NCI-H2196 treated with DMSO at 0.1 percent for 48 hours (cell line): ENCODE data around the gene PRKG2.

Experiments used
- DNase-seq: peaks from one replicate; lab custom pipeline; 2025; ENCODE audit not compliant: unreplicated experiment; lab: John Stamatoyannopoulos, UW

PRKG2 gene

GRCh38 chr4:81217779-81218178, 2.8 kb upstream of the PRKG2 start:
- DNase-seq, result no peak

DNA sequence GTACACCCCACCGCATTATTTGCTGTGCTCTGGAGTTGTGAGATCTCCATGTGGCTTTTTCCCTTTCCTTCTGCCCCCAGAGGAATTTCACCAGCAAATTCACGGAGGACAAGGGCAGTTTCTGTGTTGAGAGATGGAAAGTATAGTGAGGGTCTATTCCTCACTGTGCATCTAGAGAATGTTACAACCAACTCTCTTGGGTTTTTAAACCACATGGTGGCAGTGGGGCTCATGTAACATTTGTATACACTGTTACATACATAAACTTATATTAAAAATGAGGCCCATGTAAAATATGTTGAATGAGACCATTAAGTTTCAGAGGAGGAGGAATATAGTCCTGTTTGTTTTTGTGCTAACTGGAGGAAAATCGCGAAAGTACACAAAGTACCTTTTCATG, 909 bp upstream of the PRKG2 start:
- DNase-seq, result no peak

DNA sequence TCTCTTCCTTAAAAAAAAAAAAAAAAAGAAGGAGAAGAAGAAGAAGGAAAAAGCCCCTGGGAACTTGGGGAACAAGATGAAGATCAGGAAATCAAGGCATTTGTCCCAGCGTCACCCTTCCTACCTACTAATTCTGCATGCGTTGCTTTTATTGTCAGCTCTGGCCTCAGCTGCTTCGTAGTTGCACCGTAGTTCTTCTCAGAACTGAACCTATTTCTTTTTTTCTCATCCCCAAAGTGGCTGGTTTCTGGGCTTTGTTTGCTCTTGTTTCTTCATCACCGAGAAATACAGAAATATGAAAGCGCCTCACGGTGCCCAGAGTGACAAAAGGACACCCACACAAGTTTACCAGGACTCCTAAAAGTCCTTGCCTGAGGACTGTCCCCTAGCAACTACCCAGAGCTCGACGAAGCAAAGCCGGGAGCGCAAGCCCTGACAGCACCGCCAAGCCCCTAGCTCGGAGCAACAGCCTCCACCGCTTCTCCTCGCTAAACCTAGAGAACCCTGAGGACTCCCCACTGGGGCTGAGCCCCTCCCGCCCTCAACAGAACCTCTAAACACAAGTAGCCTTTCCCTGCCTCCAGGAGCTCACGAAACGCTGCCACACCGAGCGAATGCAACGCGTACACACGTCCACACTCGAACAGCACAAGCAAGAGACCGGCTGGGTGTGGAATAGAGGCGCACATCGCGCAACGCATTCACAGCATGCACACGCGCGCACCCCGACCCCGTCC, 710 bp downstream of the PRKG2 start:
- no peak for DNase-seq

DNA sequence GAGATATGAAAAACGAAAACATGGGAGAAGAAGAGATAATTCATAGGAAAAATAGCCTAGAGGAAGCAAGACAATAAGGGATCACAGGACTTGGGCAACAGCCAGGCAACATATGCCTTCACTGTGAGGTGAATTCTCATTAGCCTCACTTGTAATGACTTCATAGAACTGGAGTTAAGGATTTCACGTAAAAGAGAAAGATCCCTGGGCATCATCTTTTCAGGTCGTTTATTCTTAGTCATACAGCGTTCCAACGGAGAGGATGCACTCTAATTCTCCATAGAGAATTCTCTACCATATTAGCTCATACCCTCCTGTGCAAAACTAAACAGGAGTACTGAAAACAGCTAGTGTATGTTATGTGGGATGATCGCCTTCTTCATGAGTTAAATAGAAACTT, 1.4 kb downstream of the PRKG2 start:
- DNase-seq, result no peak

DNA sequence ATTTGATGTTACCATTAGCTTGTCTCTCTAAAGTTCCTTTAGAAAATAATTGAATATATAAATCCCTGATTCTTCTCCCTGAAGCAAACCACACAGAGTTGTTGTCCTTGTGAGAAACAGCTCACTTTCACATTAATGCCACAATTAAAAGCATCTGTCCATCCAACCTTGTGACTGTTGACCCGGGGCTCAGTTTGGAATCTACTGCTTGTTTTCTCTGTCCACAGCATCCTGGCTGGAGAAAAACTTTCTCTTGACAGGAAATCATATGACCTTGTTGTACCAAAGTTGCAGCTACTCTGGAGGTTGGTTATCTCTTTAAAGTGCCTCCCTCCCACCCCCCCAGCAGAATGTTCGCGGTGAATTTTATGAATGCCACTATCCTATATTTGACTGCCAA, 3.1 kb downstream of the PRKG2 start:
- DNase-seq, result no peak

DNA sequence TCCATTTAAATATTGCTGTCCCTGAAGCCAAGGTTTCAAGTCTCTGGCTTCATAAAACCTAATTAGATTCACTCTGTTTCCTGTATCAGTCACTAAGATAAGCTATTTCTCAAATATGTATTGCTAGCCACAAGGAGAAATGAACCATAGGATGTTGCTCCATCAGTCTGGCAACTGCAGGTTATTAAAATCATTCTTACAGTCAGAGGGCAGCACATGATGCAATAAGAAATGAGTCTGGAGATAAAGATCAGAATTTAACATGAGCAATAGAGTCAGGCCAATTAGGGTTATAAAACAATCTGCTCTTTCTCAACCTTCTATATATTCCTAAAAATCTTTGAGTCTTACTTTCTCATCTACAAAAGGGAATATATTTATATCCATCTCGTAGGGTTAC, 7.2 kb downstream of the PRKG2 start:
- DNase-seq, result no peak

GRCh38 chr4:81205302-81205701, 9.7 kb downstream of the PRKG2 start:
- DNase-seq, result no peak

DNA sequence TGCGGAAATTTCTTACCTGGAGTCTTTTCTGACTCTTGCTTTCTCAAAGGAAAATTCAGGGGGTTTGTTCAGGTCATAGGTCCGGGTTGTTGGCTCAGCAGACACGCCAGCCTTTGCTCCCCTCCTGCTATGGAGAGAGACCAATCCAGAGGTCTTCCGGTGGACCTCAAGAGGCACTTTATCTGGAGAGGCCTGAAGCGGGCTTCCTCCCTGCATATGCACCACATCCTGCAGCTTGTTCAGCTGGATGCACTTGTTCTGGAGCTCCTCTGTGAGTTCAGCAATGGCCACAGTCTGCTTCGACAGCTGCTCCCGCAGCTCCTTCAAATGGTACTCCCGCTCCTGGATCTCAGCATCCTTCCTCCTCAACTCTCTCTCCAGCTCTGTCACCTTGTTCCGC, 10.5 kb downstream of the PRKG2 start:
- DNase-seq, result no peak

- DNase-seq, result no peak
Measured at GRCh38 chr4:81199831-81200230, 15.2 kb downstream of the PRKG2 start.

- DNase-seq, result no peak
Measured at GRCh38 chr4:81198609-81199008, 16.4 kb downstream of the PRKG2 start.

DNA sequence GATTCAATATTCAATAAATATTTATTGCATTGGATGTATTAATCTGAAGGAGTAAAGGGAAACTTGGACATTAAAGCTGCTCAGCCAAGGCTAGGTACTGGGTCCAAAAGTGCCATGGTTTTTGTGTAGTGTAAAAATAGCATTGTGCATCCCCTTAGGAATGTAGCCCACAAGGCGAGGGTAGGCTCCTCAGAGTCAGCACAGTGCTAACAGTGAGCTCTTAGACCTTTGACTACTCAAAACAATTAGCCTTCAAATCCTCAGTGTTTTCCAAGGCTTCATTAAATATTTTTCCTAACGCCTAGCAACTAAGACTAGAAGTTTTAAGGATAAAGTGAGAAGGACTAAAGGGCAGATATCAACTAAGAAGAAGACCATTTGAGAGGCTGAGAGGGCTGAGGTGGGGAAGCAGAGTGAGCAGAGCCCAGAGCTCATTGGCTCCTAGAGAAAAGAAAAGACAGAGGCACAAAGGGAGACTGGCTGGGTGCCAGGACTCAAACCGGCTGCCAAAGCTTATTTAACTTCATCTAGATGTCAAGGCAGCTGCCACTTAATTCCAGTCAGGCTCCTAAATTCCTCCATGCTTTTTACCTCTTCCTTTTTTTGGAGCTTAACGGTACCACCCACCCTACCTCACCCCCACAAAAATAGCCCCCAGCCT, 17.0 kb downstream of the PRKG2 start:
- DNase-seq, result no peak

DNA sequence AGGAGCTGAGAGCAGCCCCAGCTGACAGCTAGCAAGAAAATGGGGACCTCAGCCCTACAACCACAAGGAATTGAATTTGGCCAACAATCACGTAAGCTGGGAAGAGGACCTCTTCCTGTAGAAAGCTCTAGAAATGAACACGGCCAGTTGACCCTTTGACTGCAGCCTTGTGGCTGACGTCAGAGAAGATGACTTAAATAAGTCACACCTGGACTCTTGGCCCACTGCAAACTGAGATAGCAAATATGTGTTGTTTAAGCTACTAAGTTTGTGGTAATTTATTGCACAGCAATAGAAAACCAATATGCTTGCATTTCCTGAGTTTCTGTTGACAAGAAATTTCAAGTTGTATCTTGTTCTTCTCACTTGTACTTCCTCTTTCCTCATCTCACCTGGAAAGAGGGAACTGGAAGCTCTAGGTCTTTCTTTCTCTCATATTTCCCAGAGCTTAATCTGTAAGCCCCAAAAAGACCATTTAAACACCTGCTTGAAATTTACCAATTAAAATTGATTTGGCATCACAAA, 18.8 kb downstream of the PRKG2 start:
- DNase-seq, result no peak

DNA sequence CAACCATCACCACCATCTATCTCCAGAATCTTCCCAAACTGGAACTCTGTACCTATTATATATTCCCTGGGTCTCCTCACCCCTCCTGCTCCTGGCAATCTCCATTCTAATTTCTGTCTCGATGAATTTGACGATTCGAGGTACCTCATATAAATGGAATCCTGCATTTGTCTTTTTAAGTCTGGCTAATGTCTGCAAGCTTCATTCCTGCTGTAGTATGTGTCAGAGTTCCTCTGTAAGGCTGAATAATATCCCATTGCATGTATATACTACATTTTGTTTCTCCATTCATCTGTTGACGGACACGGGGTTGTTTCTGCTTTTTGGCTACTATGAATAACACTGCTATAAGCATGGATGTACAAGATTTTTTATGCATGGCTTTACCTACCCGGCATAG, 19.5 kb downstream of the PRKG2 start:
- no peak for DNase-seq

- no peak for DNase-seq
Measured at GRCh38 chr4:81194286-81194685, 20.7 kb downstream of the PRKG2 start.

GRCh38 chr4:81180916-81181315, 34.1 kb downstream of the PRKG2 start:
- no peak for DNase-seq

DNA sequence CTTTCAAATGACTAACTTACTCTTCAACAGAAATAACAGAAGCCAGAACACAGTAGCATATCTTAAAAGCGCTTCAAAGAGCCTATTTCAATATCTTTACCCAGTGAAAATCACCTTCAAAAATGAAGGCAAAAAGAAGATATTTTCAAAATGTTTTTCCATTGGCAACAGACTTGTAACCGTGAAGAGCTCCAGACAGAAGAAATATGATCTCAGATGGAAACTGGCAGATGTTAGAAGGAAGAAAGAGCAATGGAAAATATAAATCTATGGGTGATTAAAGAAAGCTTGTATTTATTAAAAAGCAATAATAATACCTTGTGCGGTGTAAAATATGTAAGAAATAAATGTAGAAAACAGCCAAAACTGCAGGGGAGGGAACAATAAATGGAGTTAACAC, 35.7 kb downstream of the PRKG2 start:
- no peak for DNase-seq

- no peak for DNase-seq
Measured at GRCh38 chr4:81173213-81173612, 41.8 kb downstream of the PRKG2 start.

GRCh38 chr4:81166458-81167160, 48.4 kb downstream of the PRKG2 start:
- DNase-seq, result no peak

DNA sequence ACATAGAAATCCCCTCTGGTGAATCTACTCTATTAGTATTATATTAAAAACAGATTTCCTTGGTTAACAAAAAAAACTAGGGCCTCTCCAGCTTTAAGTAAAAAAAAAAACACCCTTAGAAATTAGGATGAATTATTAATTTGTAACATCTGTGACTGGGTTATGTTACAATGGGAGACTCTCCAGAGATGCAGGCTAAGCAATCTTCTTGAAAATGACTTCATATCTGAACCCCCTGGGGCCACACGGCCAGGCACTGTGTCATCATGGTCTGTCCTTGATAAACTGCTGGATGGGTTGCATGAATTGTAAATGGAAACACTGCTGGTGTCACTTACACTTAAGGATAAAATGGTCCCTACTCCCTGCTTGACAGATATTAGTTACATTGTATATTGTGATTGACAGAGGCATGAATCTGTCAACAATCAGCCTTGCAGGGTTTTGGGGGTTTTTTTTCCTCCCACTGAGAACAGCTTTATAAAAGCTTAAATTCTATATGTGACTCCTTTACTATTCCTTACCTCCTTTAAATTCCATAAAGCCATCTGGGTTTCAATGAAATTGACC, 49.1 kb downstream of the PRKG2 start:
- no peak for DNase-seq

DNA sequence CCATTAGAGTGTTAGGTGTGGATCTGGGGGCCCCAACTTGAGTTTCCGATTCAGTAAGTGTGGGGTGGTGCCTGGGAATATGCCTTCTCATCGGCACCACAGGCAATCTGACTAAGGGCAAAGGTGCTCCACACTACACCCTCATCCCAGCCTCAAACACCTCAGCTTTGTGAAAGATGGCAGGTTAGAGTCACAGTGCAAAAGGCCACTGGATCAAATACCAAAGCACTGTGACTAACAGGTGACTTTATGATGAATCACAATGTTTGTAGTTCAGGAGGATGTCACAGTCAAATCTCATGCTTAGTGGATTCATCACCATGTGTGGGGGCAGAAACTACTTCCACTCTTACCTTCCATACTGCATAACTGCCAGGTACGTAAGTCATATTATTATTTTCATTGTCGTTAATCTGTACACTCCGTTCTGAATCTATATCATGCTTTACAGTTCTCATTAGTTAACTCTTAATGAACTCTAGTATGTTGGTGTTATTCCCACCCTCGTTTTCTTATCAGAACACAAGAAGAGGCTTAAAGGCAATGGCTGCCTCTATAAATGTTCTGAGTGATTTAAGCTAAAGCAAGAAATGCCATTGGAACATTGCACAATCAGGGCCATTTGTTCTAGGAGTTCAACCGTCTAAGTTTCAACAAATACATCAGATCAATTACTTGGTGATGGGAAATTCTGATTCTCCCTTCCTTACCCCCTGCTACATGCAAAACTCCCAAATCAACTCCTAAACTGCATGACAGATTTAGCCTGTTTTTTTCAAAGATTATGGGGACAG, 50.2 kb downstream of the PRKG2 start:
- no peak for DNase-seq

DNA sequence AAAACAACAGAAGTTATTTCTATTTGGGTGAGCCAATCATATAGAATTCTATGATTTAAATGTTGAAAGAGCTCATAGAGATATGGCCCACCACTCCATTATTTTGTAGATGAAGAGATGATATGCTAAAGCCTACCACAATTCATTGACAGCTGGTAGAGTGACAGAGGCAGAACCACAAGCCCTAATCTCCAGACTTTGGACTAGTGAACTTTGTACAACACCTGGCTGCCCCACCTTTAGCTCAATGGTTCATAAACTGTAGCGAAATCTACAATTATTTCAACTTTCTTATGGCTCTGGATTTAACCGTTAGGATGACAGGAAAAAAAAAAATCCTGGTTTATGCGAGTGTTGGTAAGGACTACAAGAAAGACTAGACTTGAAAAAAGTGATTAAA, 50.9 kb downstream of the PRKG2 start:
- DNase-seq, result no peak
